ENCODE data around the gene MEG3. TPM values are rescaled to one million over a fixed set of nuclear protein-coding genes. Genes with fewer than 3 reads are reported as not detected.

Gene MEG3
- total and polyA plus RNA-seq, 2 of the 8 experiments (the other 6 are each of a cell fraction or from before 2014, with no cell fraction given), result 0.17 to 1.1 TPM

GRCh38 chr14:100885196-100885595 lies 59.3 kb downstream of the MEG3 start:
- Histone ChIP-seq H3K36me3 (ENCODE audit: control insufficient read depth in 2 of 4, insufficient read depth in 4 of 4, low read length in 3 of 4) (no peaks in the 10 kb centered on the region; a peak in 1 of 8 replicates), H4K8ac (ENCODE audit: extremely low read depth, insufficient read depth, low read length) (no peak overlapping the region), H3K79me2 (ENCODE audit: control insufficient read depth in 1 of 2, insufficient read depth in 2 of 2, low read length in 2 of 2) (no peaks in the 10 kb centered on the region), H3K4ac (replicated peaks; ENCODE audit: insufficient read length, low read depth, low read length) (no peak overlapping the region), H3K4me2 (ENCODE audit: insufficient read depth in 1 of 2, low read depth in 2 of 2, low read length in 2 of 2) (no peak overlapping the region), H2BK12ac (ENCODE audit: low read depth, low read length) (no peak overlapping the region), H2BK120ac (replicated peaks; ENCODE audit: low read depth, low read length) (no peak overlapping the region), H3K56ac (replicated peaks; ENCODE audit: insufficient read length, low read depth, low read length) (no peak overlapping the region), H3K9ac (replicated peaks in 1 of 4; ENCODE audit: extremely low read depth in 1 of 4, low read depth in 3 of 4, low read length in 3 of 4) (no peak overlapping the region), H3K18ac (ENCODE audit: extremely low read depth, low read length) (no peak overlapping the region), H3K23me2 (ENCODE audit: low read depth, low read length) (no peaks in the 10 kb centered on the region), H2BK5ac (ENCODE audit: low read depth, low read length) (no peak overlapping the region), H3K4me1 (replicated peaks in 1 of 4; ENCODE audit: control insufficient read depth in 3 of 4, insufficient read depth in 4 of 4, low read length in 3 of 4) (no peaks in the 10 kb centered on the region; a peak in 2 of 7 replicates), H3K79me1 (ENCODE audit: low read depth, low read length) (no peaks in the 10 kb centered on the region), H4K20me1 (replicated peaks in 1 of 2; ENCODE audit: control insufficient read depth in 1 of 2, insufficient read depth in 2 of 2, low read length in 2 of 2) (no peaks in the 10 kb centered on the region), H3K9me3 (ENCODE audit: insufficient read depth in 2 of 2, low read depth in 1 of 2, low read length in 1 of 2) (peaks cover 0 to 15% of the 10 kb centered on the region in 2 experiments; a peak in 1 of 4 replicates), H3K4me3 (ENCODE audit: extremely low read depth in 1 of 4, insufficient read depth in 2 of 4, low read depth in 3 of 4, low read length in 4 of 4) (no peak overlapping the region), H3K14ac (ENCODE audit: insufficient read length) (no peak overlapping the region), H3K27ac (ENCODE audit: low read depth, low read length) (no peak overlapping the region), H2BK15ac (ENCODE audit: low read length) (no peak overlapping the region), H2BK20ac (ENCODE audit: low read length) (no peak overlapping the region), H3K27me3 (replicated peaks in 1 of 4; ENCODE audit: control insufficient read depth in 3 of 4, extremely low read depth in 1 of 4, insufficient read depth in 3 of 4, low read length in 3 of 4) (no peaks in the 10 kb centered on the region; a peak in 2 of 7 replicates), H3K23ac (ENCODE audit: insufficient read length) (no peak overlapping the region), H4K91ac (replicated peaks; ENCODE audit: insufficient read length, low read length) (no peak overlapping the region), H4K5ac (ENCODE audit: insufficient read length, low read depth, low read length) (no peak overlapping the region), H2AFZ (ENCODE audit: low read length) (no peak overlapping the region), H2AK5ac (ENCODE audit: low read depth, low read length) (no peak overlapping the region)
- 78% methylated on average over 2 of the region's 2 CpGs; no CpG with 5 or more reads in 1 of the 2 experiments for WGBS, 2 experiments (ENCODE audit: extremely low coverage in 1 of 2, insufficient coverage in 1 of 2, insufficient read length in 1 of 2, insufficient replicate concordance in 2 of 2, low coverage in 1 of 2, low lambda C conversion rate in 2 of 2, missing lambda C conversion rate in 1 of 2)
- ChIA-PET POLR2A (ENCODE audit: partially characterized antibody) (no interaction called here), CTCF (ENCODE audit: partially characterized antibody) (interaction anchor here (0.7 to 2.3 kb wide), 2 partner anchors 15 to 26 kb away, joined by 3 to 6 read pairs; no protein-coding TSS in a partner anchor)
- no peak for FAIRE-seq
- DNase-seq (ENCODE audit: low read depth in 1 of 2, low spot score in 2 of 2), result no peak
- no peak for TF ChIP-seq RNF2 (IDR thresholded peaks at IDR 0.05; ENCODE audit: borderline replicate concordance, low read depth, low read length, missing control alignments, poor library complexity, severe bottlenecking)
- TF ChIP-seq SP4 (IDR thresholded peaks at IDR 0.05; ENCODE audit: low read length), result no peak
- TF ChIP-seq RAD21 (IDR thresholded peaks at IDR 0.05 in 1 of 2, conservative IDR thresholded peaks at IDR 0.05 in 1 of 2; ENCODE audit: low read depth in 2 of 2, low read length in 2 of 2), result no peak
- TF ChIP-seq ZNF274 (IDR thresholded peaks at IDR 0.05; ENCODE audit: borderline replicate concordance, extremely low read depth, low read length), result no peak
- no peak for TF ChIP-seq RFX5 (IDR thresholded peaks at IDR 0.05; ENCODE audit: borderline replicate concordance, low read depth, low read length)
- TF ChIP-seq EP300 (IDR thresholded peaks at IDR 0.05; ENCODE audit: borderline replicate concordance in 1 of 2, low read depth in 2 of 2, low read length in 2 of 2), result no peak
- no peak for TF ChIP-seq E2F6 (IDR thresholded peaks at IDR 0.05)
- no peak for TF ChIP-seq CREB1 (IDR thresholded peaks at IDR 0.05)
- no peak for TF ChIP-seq ASH2L (IDR thresholded peaks at IDR 0.05; ENCODE audit: low read length)
- TF ChIP-seq FOSL1 (IDR thresholded peaks at IDR 0.05; ENCODE audit: insufficient read depth, low read depth, low read length), result no peak
- no peak for TF ChIP-seq PHF8 (conservative IDR thresholded peaks at IDR 0.05; ENCODE audit: low read depth, low read length)
- TF ChIP-seq TAF1 (IDR thresholded peaks at IDR 0.05; ENCODE audit: low read depth, low read length), result no peak
- no peak for TF ChIP-seq JUND (IDR thresholded peaks at IDR 0.05; ENCODE audit: low read length)

All from H1 (cell line).